Stimulated activated CD8-positive, alpha-beta memory T cell treated with anti-CD3 and anti-CD28 coated beads, Interleukin-15, amount 100 ng/mL, for 1 hour (primary cell): ENCODE measurements around the gene BUD23.

Experiments
- DNase-seq: peaks from one replicate; pipeline ENCODE4 v3.0.0-alpha.2; 2020; ENCODE audit warnings: low read depth

The BUD23 gene

GRCh38 chr7:73742753-73743641, 59.6 kb downstream of the BUD23 start:
- DNase-seq = no peak

DNA sequence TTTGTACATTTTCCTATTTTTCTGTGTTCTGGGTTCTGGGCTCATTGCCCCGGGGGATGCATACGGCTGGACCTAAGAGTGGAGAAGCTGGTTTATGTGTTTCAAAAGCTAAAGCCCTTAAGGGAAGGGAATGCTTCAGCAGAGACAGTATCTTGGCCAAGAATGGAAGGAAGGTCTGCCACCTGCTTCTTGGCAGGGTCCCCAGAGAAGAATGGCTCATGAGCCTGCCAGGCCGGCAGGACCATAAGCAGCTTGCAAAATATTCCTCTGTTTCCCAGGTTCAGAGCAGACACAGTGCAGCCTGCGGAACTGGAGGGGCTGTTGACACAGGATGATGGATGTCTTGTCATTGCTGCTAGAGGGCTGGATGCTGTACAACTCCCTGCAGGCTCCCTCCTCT, 63.0 kb downstream of the BUD23 start:
- DNase-seq = no peak
